ENCODE results near the gene ZNF273.
"Not testable (repeated sequence)": the region's sequence is repeated elsewhere in the genome, so short reads cannot be mapped to it uniquely, and the experiment has no call there.

Gene ZNF273

GRCh38 chr7:64934478-64934877 is 31.4 kb downstream of the ZNF273 start:
- DNase-seq = no peak
- Histone ChIP-seq H3K27me3 (replicated peaks) (no peaks in the 10 kb centered on the region), H3K36me3 (replicated peaks) (no peaks in the 10 kb centered on the region), H3K4me3 (ENCODE audit: low read depth, low read length) (no peak overlapping the region), H3K27ac (no peak overlapping the region)
- TF ChIP-seq CTCF (IDR thresholded peaks at IDR 0.05; ENCODE audit: low read depth, low read length, missing control alignments) = no peak
- in situ Hi-C loops (cut with HindIII; ENCODE audit: low pct_ligation_motif_present, low sequenced_read_pairs) = no loop called here

- Histone ChIP-seq H3K36me3 (replicated peaks) (no peaks in the 10 kb centered on the region), H3K27me3 (replicated peaks) (no peaks in the 10 kb centered on the region), H3K4me3 (ENCODE audit: low read depth, low read length) (no peak overlapping the region), H3K27ac (no peak overlapping the region)
- in situ Hi-C loops (cut with HindIII; ENCODE audit: low pct_ligation_motif_present, low sequenced_read_pairs) = no loop called here
- DNase-seq = no peak
- TF ChIP-seq CTCF (IDR thresholded peaks at IDR 0.05; ENCODE audit: low read depth, low read length, missing control alignments) = no peak
Observed at GRCh38 chr7:64938540-64938939, 35.5 kb downstream of the ZNF273 start.

GRCh38 chr7:64940021-64940420 is 36.9 kb downstream of the ZNF273 start:
- H3K27ac ChIP-seq; H3K4me3 ChIP-seq (ENCODE audit: low read depth, low read length); DNase-seq; in situ Hi-C loops (cut with HindIII; ENCODE audit: low pct_ligation_motif_present, low sequenced_read_pairs); H3K27me3 ChIP-seq (replicated peaks); H3K36me3 ChIP-seq (replicated peaks): not testable (repeated sequence)

- DNase-seq; H3K4me3 ChIP-seq (ENCODE audit: low read depth, low read length); H3K27ac ChIP-seq; in situ Hi-C loops (cut with HindIII; ENCODE audit: low pct_ligation_motif_present, low sequenced_read_pairs); H3K36me3 ChIP-seq (replicated peaks): not testable (repeated sequence)
- peaks cover 13% of the 10 kb centered on the region for H3K27me3 ChIP-seq (replicated peaks)
Observed at GRCh38 chr7:64944667-64945502, 41.8 kb downstream of the ZNF273 start.

GRCh38 chr7:64945503-64946175 is 42.6 kb downstream of the ZNF273 start:
- Histone ChIP-seq H3K36me3 (replicated peaks) (no peaks in the 10 kb centered on the region), H3K4me3 (ENCODE audit: low read depth, low read length) (no peak overlapping the region), H3K27ac (no peak overlapping the region), H3K27me3 (replicated peaks) (peaks cover 13% of the 10 kb centered on the region)
- TF ChIP-seq CTCF (IDR thresholded peaks at IDR 0.05; ENCODE audit: low read depth, low read length, missing control alignments) = no peak
- DNase-seq = no peak
- in situ Hi-C loops (cut with HindIII; ENCODE audit: low pct_ligation_motif_present, low sequenced_read_pairs) = no loop called here

- in situ Hi-C loops (cut with HindIII; ENCODE audit: low pct_ligation_motif_present, low sequenced_read_pairs) = no loop called here
- Histone ChIP-seq H3K4me3 (ENCODE audit: low read depth, low read length) (no peak overlapping the region), H3K27ac (no peak overlapping the region), H3K27me3 (replicated peaks) (peaks cover 13% of the 10 kb centered on the region), H3K36me3 (replicated peaks) (no peaks in the 10 kb centered on the region)
- TF ChIP-seq CTCF (IDR thresholded peaks at IDR 0.05; ENCODE audit: low read depth, low read length, missing control alignments) = peak; percentile 49
- no peak for DNase-seq
Observed at GRCh38 chr7:64946772-64947171, 43.7 kb downstream of the ZNF273 start.

All from brain microvascular endothelial cell (primary cell).